ENCODE measurements around the gene KLK6. TPM values are rescaled to one million over a fixed set of nuclear protein-coding genes. Genes with fewer than 3 reads are reported as not detected.

Gene KLK6
- 1 to 10 TPM in 3 of 4 donors, not detected in 1; 2.1 to 5.9 (median 2.5) TPM for total RNA-seq

DNA sequence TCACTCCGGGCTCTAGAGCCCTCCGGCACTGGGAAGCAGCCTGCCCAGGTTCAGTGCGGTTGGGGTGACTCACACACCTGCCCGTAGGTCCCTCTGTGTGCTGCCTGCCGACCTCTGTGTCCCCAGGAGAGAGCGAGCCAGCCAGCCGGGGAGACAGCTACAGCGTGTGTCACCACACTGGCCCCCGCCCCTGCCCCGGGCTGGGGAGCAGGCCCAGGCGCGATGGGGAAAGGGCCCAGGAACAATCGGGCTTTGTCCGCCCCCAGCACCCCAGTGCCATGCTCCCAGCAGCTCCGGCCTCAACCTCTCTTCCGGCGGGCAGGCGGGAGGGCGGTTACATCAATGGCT, at the start of gene KLK6:
TSS of gene KLK6 (minus strand) at position 179 of the 348 bp plus-strand sequence. CDS start 1,487 bp downstream, outside the sequence.
- peaks cover 0 to 9% (median 0%) of the 10 kb centered on the region in 4 donors for H3K4me1 ChIP-seq
- no peaks in the 10 kb centered on the region for H3K36me3 ChIP-seq
- H3K9me3 ChIP-seq: no peaks in the 10 kb centered on the region
- TF ChIP-seq EP300 (IDR thresholded peaks at IDR 0.05) (peak in 1 of 2 donors; percentile 21), POLR2A (IDR thresholded peaks at IDR 0.05) (no peak)
- peak within 1 kb of the TSS in 1 of 4 donors; percentile 44 for H3K27ac ChIP-seq
- H3K4me3 ChIP-seq: no peak within 1 kb of the TSS
- 47 to 63% methylated on average over 18 to 19 of the region's 19 CpGs for WGBS, 2 donors
- DNase-seq (ENCODE audit: low spot score in 2 of 2): no peak
- H3K27me3 ChIP-seq: peaks cover 0 to 4% of the 10 kb centered on the region in 2 donors

DNA sequence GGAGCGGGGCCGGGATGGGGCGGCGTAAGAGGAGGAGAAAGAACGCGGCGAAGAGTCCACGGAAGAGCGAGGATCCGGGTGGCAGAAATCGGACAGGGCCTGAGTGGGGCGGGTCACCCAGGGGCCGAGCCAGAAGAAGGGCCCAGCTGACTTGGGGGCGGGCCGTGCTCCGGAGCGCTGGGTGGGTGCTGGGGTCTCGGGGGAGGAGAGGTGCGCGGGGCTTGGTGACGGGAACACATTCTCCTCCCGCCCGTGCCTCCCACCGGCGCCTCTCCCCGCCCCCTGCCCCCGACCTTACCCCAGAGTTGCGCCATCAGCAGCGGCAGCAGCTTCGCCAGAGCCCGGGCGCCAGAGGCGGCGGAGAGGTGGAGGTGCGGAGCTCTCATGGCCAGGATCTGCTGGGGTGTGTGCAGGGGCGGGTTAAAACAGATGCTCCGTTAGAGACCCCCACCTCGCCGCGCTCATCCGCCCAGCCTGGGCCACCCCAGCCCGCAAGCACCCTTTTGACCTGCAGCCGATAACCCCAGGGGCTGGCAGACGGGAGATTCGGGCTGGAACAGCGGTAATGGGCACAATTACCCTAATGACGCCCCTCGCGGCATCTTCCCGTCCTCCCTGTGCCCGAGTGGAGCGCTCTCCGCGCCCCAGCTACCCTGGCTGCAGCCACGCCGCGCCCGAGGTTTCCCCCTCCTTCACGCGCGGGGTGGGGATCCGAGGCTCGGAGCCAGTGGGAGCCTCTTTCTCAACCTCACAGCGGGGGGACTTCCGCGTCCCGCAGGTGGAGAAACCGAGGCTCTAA, 49.6 kb upstream of the KLK6 start:
- Histone ChIP-seq H3K27ac (peak overlapping the region in 1 of 4 donors; percentile 9), H3K4me1 (peaks cover 0 to 35% (median 1%) of the 10 kb centered on the region in 4 donors), H3K36me3 (no peaks in the 10 kb centered on the region), H3K9me3 (peaks cover 0 to 5% (median 0%) of the 10 kb centered on the region in 4 donors), H3K27me3 (peaks cover 0 to 78% of the 10 kb centered on the region in 2 donors), H3K4me3 (peak overlapping the region in 2 of 4 donors; percentile 23 to 41)
- no peak for DNase-seq (ENCODE audit: low spot score in 2 of 2)
- WGBS, 2 donors: 1% methylated on average over 38 to 54 of the region's 68 CpGs
- TF ChIP-seq POLR2A (IDR thresholded peaks at IDR 0.05): no peak
- no peak for TF ChIP-seq EP300 (IDR thresholded peaks at IDR 0.05)
- TF ChIP-seq, protein P1, sequence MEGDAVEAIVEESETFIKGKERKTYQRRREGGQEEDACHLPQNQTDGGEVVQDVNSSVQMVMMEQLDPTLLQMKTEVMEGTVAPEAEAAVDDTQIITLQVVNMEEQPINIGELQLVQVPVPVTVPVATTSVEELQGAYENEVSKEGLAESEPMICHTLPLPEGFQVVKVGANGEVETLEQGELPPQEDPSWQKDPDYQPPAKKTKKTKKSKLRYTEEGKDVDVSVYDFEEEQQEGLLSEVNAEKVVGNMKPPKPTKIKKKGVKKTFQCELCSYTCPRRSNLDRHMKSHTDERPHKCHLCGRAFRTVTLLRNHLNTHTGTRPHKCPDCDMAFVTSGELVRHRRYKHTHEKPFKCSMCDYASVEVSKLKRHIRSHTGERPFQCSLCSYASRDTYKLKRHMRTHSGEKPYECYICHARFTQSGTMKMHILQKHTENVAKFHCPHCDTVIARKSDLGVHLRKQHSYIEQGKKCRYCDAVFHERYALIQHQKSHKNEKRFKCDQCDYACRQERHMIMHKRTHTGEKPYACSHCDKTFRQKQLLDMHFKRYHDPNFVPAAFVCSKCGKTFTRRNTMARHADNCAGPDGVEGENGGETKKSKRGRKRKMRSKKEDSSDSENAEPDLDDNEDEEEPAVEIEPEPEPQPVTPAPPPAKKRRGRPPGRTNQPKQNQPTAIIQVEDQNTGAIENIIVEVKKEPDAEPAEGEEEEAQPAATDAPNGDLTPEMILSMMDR (IDR thresholded peaks at IDR 0.05): no peak

DNA sequence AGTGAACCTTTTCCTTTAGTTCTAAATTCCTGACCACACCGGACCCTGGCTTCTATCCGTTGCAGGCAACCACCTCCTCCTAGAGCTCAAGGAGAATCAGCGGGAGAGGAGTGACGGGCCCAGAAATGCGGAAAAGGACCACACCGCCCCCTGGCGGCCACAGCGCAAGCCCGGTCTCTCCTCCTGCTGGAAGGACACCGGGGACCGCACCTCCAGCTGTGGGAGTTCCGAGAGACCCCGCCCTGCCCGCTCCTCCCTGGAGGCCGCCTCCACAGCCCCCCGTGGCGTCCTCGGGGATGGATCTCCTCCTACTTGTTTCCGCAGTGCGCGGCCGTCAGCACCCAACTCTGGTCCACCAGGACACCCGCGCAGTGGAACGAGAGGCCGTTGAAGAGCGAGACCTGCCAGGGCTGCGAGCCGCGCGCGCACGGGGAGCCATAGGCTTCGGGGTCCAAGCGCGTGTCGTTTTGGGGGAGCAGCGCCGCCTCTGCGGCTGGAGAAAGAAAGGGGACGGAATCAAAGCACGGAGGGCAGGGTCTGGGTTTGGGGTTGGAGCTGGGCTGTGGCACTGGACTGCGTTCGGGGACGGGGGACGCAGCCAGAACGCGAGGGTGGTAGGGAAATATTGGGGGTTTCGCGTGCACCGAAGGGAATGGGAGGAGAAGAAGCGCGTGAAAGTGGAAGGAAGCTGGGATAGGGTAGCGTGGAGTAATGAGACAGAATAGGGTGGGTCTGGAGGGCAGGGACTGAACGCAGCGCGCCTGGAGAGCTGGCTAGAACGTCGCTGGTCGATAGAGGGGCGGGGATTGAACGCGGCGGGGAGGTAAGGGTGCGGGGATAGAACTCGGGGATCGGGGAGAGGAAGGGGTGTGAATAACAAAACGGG, 47.6 kb upstream of the KLK6 start:
- WGBS, 2 donors: 1 to 2% methylated on average over 61 to 68 of the region's 68 CpGs
- DNase-seq (ENCODE audit: low spot score in 2 of 2): peak; percentile 9 to 21
- Histone ChIP-seq H3K4me1 (peaks cover 0 to 35% (median 1%) of the 10 kb centered on the region in 4 donors), H3K9me3 (peaks cover 0 to 5% (median 0%) of the 10 kb centered on the region in 4 donors), H3K36me3 (no peaks in the 10 kb centered on the region), H3K27me3 (peaks cover 0 to 68% of the 10 kb centered on the region in 2 donors), H3K4me3 (peak overlapping the region in 1 of 4 donors; percentile 37), H3K27ac (no peak overlapping the region)
- TF ChIP-seq, protein P1 (IDR thresholded peaks at IDR 0.05): peak; percentile 31 to 66 (median 59)
- no peak for TF ChIP-seq POLR2A (IDR thresholded peaks at IDR 0.05)

DNA sequence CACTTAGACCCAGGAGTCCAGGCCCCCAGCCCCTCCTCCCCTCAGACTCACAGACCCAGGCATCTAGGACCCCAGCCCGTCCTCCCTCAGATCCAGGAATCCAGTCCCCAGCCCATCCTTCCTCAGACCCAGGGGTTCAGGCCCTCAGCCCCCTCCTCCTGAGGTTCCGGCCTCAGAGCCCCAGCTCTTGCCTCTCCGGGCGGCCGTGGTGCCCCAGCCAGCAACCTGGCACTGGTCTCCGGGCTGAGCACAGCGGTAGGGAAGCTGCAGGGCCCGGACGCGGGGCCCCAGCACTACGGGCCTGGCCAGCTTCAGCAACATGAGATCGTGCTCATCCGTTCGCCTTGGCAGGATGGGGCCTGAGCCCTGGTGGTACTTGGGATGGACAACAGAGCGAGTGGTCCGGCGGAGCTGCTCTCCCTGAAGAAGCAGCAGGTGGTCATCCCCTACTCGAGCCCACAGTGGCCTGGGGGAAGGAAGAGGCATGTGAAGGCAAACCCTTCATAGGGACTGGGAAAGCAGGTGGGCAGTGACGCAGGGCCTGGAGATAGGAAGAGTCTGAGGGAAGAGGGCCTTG, 46.4 kb upstream of the KLK6 start:
- Histone ChIP-seq H3K36me3 (no peaks in the 10 kb centered on the region), H3K4me3 (no peak overlapping the region), H3K9me3 (peaks cover 0 to 5% (median 0%) of the 10 kb centered on the region in 4 donors), H3K4me1 (peaks cover 0 to 31% (median 1%) of the 10 kb centered on the region in 4 donors), H3K27ac (no peak overlapping the region), H3K27me3 (peaks cover 0 to 68% of the 10 kb centered on the region in 2 donors)
- DNase-seq (ENCODE audit: low spot score in 2 of 2): no peak
- 88 to 94% methylated on average over 18 to 19 of the region's 19 CpGs for WGBS, 2 donors
- TF ChIP-seq, protein P1 (IDR thresholded peaks at IDR 0.05): no peak
- TF ChIP-seq POLR2A (IDR thresholded peaks at IDR 0.05) (no peak), EP300 (IDR thresholded peaks at IDR 0.05) (no peak)

DNA sequence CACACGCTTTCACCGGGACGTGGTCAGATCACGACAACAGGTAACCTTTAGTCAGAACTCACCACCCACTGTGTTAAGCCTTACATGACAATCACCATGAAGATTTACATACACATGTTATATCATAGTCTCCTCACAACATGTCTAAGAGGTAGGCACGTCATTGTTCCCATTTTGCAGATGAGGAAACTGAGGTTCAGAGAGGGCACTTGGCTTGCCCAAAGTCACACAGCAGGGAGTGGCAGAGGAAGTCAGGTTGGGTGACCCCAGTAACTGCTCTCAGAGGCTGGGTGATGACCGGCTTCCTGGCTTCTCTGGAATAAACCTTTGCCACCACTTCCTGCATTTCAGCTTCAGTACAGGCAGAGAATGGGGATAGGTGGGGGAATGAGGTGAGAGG, 44.9 kb upstream of the KLK6 start:
- H3K27me3 ChIP-seq: peaks cover 0 to 56% of the 10 kb centered on the region in 2 donors
- H3K9me3 ChIP-seq: peaks cover 0 to 5% (median 0%) of the 10 kb centered on the region in 4 donors
- TF ChIP-seq POLR2A (IDR thresholded peaks at IDR 0.05) (no peak), EP300 (IDR thresholded peaks at IDR 0.05) (no peak)
- TF ChIP-seq, protein P1 (IDR thresholded peaks at IDR 0.05): no peak
- no peak for DNase-seq (ENCODE audit: low spot score in 2 of 2)
- H3K4me3 ChIP-seq: no peak overlapping the region
- H3K36me3 ChIP-seq: no peaks in the 10 kb centered on the region
- H3K4me1 ChIP-seq: peaks cover 0 to 19% (median 0%) of the 10 kb centered on the region in 4 donors
- WGBS, 2 donors: 88 to 90% methylated on average over 6 of the region's 6 CpGs
- no peak overlapping the region for H3K27ac ChIP-seq

Measured in tibial nerve (tissue), 4 donors.